PC-9 (cell line): ENCODE results near the gene RTP3. TPM values are rescaled to one million over a fixed set of nuclear protein-coding genes. Genes with fewer than 3 reads are reported as not detected.
A peak's percentile ranks its signal among the peaks of the same experiment; 100 is the strongest.
"Not testable (repeated sequence)": the region's sequence is repeated elsewhere in the genome, so short reads cannot be mapped to it uniquely, and the experiment has no call there.

Experiments used
- BruUV-seq: library from RNA; stranded (reverse); fragments of 400-500 nt; replicated peaks from 2 replicates; lab custom pipeline; 2021; lab: Mats Ljungman, UMichigan
- CTCF ChIA-PET: fragments of 300-600 bp; sonication (Branson Sonifier 250); formaldehyde crosslinking; loops from one replicate; lab custom pipeline; 2022; ENCODE audit warnings: antibody characterized with exemption; lab: Charles Lee
- POLR2A ChIA-PET: fragments of 300-600 bp; sonication (Branson Sonifier 250); formaldehyde crosslinking; loops from one replicate; lab custom pipeline; 2022; ENCODE audit warnings: antibody characterized with exemption; ENCODE audit not compliant: unreplicated experiment; lab: Charles Lee
- DNase-seq, 2 experiments: peaks; one replicate each; pipeline versions ENCODE4 v3.0.0 to v3.0.0-alpha.2; 2015 to 2022; ENCODE audit warnings: mixed read lengths in 1 of 2
- H2AFZ ChIP-seq: fragments of 200-600 bp; sonication (generic); 2 replicates; pipeline ENCODE4 v1.8.1; 2017; ENCODE audit warnings: antibody characterized with exemption
- H3F3A ChIP-seq: fragments of 200-600 bp; sonication (generic); 2 replicates; pipeline ENCODE4 v1.8.1; 2017; ENCODE audit warnings: antibody characterized with exemption, mild to moderate bottlenecking, low read depth; ENCODE audit not compliant: insufficient read depth
- H3K27ac ChIP-seq: fragments of 200-600 bp; sonication (generic); 2 replicates; pipeline ENCODE4 v1.6.1; 2016; ENCODE audit warnings: mixed run types
- H3K27me3 ChIP-seq: fragments of 200-600 bp; sonication (generic); 2 replicates; pipeline ENCODE4 v1.6.1; 2016; ENCODE audit warnings: low read depth, mixed run types; ENCODE audit not compliant: insufficient read depth
- H3K36me3 ChIP-seq: fragments of 200-600 bp; sonication (generic); 2 replicates; pipeline ENCODE4 v1.6.1; 2016; ENCODE audit warnings: low read depth, mixed run types
- H3K4me1 ChIP-seq: fragments of 200-600 bp; sonication (generic); replicated peaks from 2 replicates; pipeline ENCODE4 v1.6.1; 2016; ENCODE audit warnings: mixed run types; ENCODE audit not compliant: insufficient read depth
- H3K4me2 ChIP-seq: fragments of 200-600 bp; sonication (generic); 2 replicates; pipeline ENCODE4 v1.6.1; 2017; ENCODE audit warnings: mixed run types
- H3K4me3 ChIP-seq: fragments of 200-600 bp; sonication (generic); 2 replicates; pipeline ENCODE4 v1.6.1; 2016; ENCODE audit warnings: mixed run types
- H3K79me2 ChIP-seq: fragments of 200-600 bp; sonication (generic); 2 replicates; pipeline ENCODE4 v1.6.1; 2017; ENCODE audit warnings: low read depth, mixed run types
- H3K9me2 ChIP-seq: fragments of 200-600 bp; sonication (generic); 2 replicates; pipeline ENCODE4 v1.8.1; 2017; ENCODE audit warnings: mild to moderate bottlenecking; ENCODE audit not compliant: insufficient read depth
- H3K9me3 ChIP-seq: fragments of 200-600 bp; sonication (generic); 2 replicates; pipeline ENCODE4 v1.8.1; 2016; ENCODE audit warnings: low read depth; ENCODE audit not compliant: insufficient read depth
- H4K20me1 ChIP-seq: fragments of 200-600 bp; sonication (generic); 2 replicates; pipeline ENCODE4 v1.8.1; 2017; ENCODE audit not compliant: insufficient read depth
- CTCF ChIP-seq: fragments of 200-600 bp; sonication (generic); conservative IDR thresholded peaks from 2 replicates; pipeline ENCODE4 v1.6.1; 2017; ENCODE audit warnings: mixed run types, antibody characterized with exemption, mild to moderate bottlenecking, moderate library complexity
- EZH2 ChIP-seq: fragments of 200-600 bp; sonication (generic); IDR thresholded peaks from 2 replicates; pipeline ENCODE4 v1.8.0; 2017; ENCODE audit warnings: antibody characterized with exemption, low read depth
- intact Hi-C: fragments of 100-400 bp; cut with micrococcal nuclease; formaldehyde crosslinking; loops from one replicate; pipeline ENCODE4 v1.10.0; 2022; ENCODE audit not compliant: unreplicated experiment
- total RNA-seq: library from RNA; stranded (reverse); gene quantifications from 2 replicates; pipeline ENCODE4 v1.2.3, GENCODE V29; 2021

Gene RTP3
- total RNA-seq, 1 experiment from 2014 or later: not detected

DNA sequence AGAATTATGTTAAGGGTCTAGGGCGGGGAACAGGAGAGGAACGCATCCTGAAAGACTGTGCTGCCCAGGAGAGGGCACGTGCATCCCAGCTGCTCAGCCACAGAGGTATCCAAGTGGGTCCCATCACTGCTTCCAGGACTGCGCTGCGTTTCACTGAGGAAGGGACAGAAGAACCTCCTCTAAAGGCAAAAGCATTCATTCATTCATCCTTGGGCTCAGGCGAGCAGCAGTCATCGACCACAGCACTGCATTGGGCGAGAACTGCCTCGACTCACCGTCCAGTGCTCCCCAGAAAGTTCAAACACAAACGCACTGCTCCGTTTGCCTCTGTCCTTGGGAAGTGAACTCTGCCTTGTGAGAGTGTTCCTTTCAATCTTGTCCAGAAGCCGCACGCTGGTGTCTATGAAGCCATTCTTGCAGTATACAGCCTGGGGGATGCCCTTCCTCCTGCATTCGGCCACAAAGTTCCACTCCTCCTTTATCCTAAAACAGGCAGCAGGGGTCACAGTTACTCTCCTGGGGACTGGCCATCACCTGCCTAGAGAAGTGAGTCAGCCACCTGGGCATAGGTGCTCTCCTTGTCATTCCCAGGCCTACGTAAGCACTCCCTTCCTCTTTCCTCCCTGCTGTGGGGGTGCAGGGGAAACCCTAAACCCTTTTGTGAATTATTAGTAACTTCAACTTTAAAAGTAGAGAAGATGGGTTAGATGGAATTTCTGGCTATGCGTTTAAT is 47.2 kb downstream of the RTP3 start:
- H3K9me2 ChIP-seq: no peaks in the 10 kb centered on the region
- POLR2A ChIA-PET: no interaction called here

DNA sequence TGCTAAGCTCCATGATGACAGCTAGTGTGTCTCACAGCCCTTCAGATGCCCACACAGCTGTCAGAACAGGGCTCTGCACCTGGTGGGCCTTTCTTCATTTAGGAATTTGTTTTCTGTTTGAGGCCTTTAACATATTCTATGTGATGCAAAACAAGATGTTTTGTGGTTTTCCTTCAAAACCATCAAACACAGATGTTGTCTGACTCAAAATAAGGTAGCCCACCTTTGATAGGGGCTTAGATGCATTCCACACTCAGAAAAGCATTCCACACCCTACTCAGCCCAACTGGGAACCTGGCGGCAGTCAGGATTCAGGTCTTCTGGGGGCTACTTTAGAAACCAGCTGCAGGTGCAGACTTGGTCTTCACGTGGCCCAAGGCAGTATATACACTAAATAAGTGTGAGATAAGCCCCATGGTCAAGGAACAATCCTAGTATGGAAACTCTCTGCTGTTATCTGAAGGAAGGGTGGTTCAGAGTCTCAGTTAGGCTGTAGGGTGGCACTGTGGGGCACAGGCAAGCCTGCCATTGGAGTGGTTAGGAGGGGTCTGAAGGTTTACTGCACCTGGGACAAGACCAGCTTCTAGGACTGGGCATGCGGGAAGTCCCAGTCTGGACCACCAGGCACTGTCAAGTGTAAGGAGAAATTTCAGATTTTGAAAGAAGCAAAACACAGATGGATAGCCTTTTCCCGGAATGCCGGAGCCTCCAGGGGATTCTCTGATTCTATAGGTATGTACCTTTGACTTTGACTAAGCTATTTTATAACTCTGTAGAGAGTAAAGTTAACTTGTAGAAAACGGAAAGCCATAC is 48.2 kb downstream of the RTP3 start:
- no peak overlapping the region for H2AFZ ChIP-seq
- no peaks in the 10 kb centered on the region for H3K36me3 ChIP-seq
- DNase-seq: no peak
- no peaks in the 10 kb centered on the region for H4K20me1 ChIP-seq
- ChIA-PET CTCF (no interaction called here), POLR2A (no interaction called here)
- no TSS peak for BruUV-seq
- H3K4me1 ChIP-seq: peaks cover 12% of the 10 kb centered on the region
- H3K79me2 ChIP-seq: no peaks in the 10 kb centered on the region
- H3K27me3 ChIP-seq: no peaks in the 10 kb centered on the region
- H3K4me2 ChIP-seq: no peak overlapping the region
- H3K27ac ChIP-seq: no peak overlapping the region
- no peaks in the 10 kb centered on the region for H3K9me2 ChIP-seq
- H3K4me3 ChIP-seq: no peak overlapping the region
- no peaks in the 10 kb centered on the region for H3K9me3 ChIP-seq
- no peaks in the 10 kb centered on the region for H3F3A ChIP-seq
- intact Hi-C loops: no loop called here
- no peak for TF ChIP-seq EZH2
- TF ChIP-seq CTCF: no peak

More for the DNA sequence above, 47.2 kb downstream of the RTP3 start:
- no peaks in the 10 kb centered on the region for H3K9me3 ChIP-seq
- no peak overlapping the region for H2AFZ ChIP-seq
- CTCF ChIA-PET: no interaction called here
- H3K4me3 ChIP-seq: no peak overlapping the region
- no peaks in the 10 kb centered on the region for H3K36me3 ChIP-seq
- no peaks in the 10 kb centered on the region for H3K27me3 ChIP-seq
- BruUV-seq: no TSS peak
- peaks cover 12% of the 10 kb centered on the region for H3K4me1 ChIP-seq
- H3F3A ChIP-seq: no peaks in the 10 kb centered on the region
- no peaks in the 10 kb centered on the region for H3K79me2 ChIP-seq
- peak in 1 of 2 experiments; percentile 18 for DNase-seq
- intact Hi-C loops: no loop called here
- no peak overlapping the region for H3K27ac ChIP-seq
- TF ChIP-seq CTCF (no peak), EZH2 (no peak)
- H3K4me2 ChIP-seq: no peak overlapping the region
- H4K20me1 ChIP-seq: no peaks in the 10 kb centered on the region

GRCh38 chr3:46546896-46547440 is 49.2 kb downstream of the RTP3 start:
- no peaks in the 10 kb centered on the region for H3K79me2 ChIP-seq
- H3K36me3 ChIP-seq: no peaks in the 10 kb centered on the region
- H3F3A ChIP-seq: no peaks in the 10 kb centered on the region
- intact Hi-C loops: no loop called here
- H2AFZ ChIP-seq: no peak overlapping the region
- no TSS peak for BruUV-seq
- H3K9me2 ChIP-seq: no peaks in the 10 kb centered on the region
- no peaks in the 10 kb centered on the region for H3K27me3 ChIP-seq
- TF ChIP-seq EZH2: no peak
- no peak for TF ChIP-seq CTCF
- H3K9me3 ChIP-seq: no peaks in the 10 kb centered on the region
- ChIA-PET CTCF (interaction anchor here (0.6 kb wide), 1 partner anchor 385 kb away, joined by 9 read pairs; no protein-coding TSS in a partner anchor), POLR2A (no interaction called here)
- no peak overlapping the region for H3K27ac ChIP-seq
- no peak for DNase-seq
- H4K20me1 ChIP-seq: no peaks in the 10 kb centered on the region
- no peak overlapping the region for H3K4me3 ChIP-seq
- H3K4me2 ChIP-seq: no peak overlapping the region
- peaks cover 12% of the 10 kb centered on the region for H3K4me1 ChIP-seq

DNA sequence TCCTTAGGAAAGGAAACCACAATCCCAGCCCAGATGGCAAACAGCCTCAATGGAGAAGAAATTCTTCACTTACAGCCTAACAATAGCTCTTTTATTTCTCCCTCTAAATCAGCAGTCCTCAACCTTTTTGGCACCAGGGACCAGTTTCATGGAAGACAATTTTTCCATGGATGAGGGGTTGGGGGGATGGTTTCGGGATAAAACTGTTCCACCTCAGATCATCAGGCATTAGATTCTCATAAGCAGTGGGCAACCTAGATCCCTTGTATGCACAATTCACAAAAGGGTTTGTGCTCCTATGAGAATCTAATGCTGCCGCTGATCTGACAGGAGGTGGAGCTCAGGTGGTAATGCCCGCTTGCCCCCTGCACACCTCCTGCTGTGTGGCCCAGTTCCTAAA is 50.8 kb downstream of the RTP3 start:
- H3K4me2 ChIP-seq, BruUV-seq, H3K9me3 ChIP-seq, H3K79me2 ChIP-seq, H3K27me3 ChIP-seq, DNase-seq, H3K4me1 ChIP-seq, H3K36me3 ChIP-seq, intact Hi-C loops, H3K4me3 ChIP-seq, H3F3A ChIP-seq, H4K20me1 ChIP-seq, CTCF ChIA-PET, H3K9me2 ChIP-seq, H3K27ac ChIP-seq, H2AFZ ChIP-seq: not testable (repeated sequence)
- POLR2A ChIA-PET: interaction anchor here (0.6 kb wide), 2 partner anchors 10 to 123 kb away, joined by 3 read pairs; no protein-coding TSS in a partner anchor
